Measurements from ENCODE around the gene EMILIN2. TPM values are rescaled to one million over a fixed set of nuclear protein-coding genes. Genes with fewer than 3 reads are reported as not detected.

Gene EMILIN2
- total RNA-seq, 2 experiments from 2014 or later: 0.15 to 1.4 TPM

DNA sequence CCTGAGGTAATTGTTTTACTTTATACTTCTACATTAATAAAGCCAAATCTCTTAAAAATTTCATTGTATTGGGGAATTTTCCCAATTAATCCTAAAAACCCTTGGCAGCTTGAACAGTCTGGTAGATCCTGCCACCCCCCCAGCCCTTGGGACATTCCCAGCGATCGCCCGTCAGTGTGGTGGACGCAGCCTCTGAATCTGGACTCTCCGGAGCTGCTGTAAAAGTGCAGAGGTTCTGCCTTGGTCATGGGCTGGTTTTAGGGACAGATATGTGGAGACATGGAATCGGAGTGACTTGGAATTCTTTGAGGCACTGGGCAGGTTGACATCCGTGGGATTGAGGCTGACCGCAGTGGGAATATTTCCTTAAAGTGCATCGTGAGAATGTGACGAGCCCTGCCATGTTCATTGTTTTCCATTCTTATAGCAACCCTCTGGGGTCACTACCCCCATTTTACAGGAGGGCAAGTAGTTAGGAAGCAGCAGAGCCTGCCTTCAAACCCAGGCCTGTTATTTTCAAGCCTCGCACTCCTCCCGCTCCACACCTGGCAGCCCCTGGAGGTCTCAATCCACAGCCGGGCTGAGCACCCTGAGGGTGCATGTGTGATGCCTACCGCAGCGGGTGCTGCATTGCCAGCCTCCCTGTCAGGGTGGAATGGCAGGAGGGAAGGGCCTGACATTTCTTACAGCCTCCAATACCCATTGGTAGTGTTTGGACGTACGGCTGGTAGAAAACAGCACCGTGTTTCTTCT, 6.5 kb downstream of the EMILIN2 start:
- TF ChIP-seq, protein P1, sequence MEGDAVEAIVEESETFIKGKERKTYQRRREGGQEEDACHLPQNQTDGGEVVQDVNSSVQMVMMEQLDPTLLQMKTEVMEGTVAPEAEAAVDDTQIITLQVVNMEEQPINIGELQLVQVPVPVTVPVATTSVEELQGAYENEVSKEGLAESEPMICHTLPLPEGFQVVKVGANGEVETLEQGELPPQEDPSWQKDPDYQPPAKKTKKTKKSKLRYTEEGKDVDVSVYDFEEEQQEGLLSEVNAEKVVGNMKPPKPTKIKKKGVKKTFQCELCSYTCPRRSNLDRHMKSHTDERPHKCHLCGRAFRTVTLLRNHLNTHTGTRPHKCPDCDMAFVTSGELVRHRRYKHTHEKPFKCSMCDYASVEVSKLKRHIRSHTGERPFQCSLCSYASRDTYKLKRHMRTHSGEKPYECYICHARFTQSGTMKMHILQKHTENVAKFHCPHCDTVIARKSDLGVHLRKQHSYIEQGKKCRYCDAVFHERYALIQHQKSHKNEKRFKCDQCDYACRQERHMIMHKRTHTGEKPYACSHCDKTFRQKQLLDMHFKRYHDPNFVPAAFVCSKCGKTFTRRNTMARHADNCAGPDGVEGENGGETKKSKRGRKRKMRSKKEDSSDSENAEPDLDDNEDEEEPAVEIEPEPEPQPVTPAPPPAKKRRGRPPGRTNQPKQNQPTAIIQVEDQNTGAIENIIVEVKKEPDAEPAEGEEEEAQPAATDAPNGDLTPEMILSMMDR (conservative IDR thresholded peaks at IDR 0.05; ENCODE audit: low read length): no peak
- TF ChIP-seq EZH2phosphoT487 (IDR thresholded peaks at IDR 0.05; ENCODE audit: borderline replicate concordance, low read depth, low read length): no peak
- no peaks in the 10 kb centered on the region for H3K9me3 ChIP-seq (ENCODE audit: low read length)
- no peak for DNase-seq (ENCODE audit: low spot score)
- H4K20me1 ChIP-seq (ENCODE audit: insufficient read depth, low read length): no peaks in the 10 kb centered on the region
- H3K36me3 ChIP-seq (ENCODE audit: insufficient read depth, low read length): no peaks in the 10 kb centered on the region
- no peaks in the 10 kb centered on the region for H3K79me2 ChIP-seq (ENCODE audit: insufficient read depth, low read depth, low read length)
- no peaks in the 10 kb centered on the region for H3K4me1 ChIP-seq (ENCODE audit: insufficient read depth, low read length, poor library complexity, severe bottlenecking)
- no peaks in the 10 kb centered on the region for H3K9me2 ChIP-seq (ENCODE audit: insufficient read depth, low read length)
- ChIA-PET POLR2A (no interaction called here), CTCF (ENCODE audit: unreplicated experiment) (no interaction called here)
- no peak overlapping the region for H3K4me2 ChIP-seq (ENCODE audit: low read length)
- no peak overlapping the region for H3K4me3 ChIP-seq (ENCODE audit: low read depth, low read length, poor library complexity, severe bottlenecking)
- no peak overlapping the region for H3K27ac ChIP-seq (ENCODE audit: low read depth, low read length, poor library complexity, severe bottlenecking)
- H2AFZ ChIP-seq (ENCODE audit: low read length): no peak overlapping the region
- BruUV-seq (replicated peaks): no TSS peak
- intact Hi-C loops (cut with micrococcal nuclease; ENCODE audit: unreplicated experiment): no loop called here

DNA sequence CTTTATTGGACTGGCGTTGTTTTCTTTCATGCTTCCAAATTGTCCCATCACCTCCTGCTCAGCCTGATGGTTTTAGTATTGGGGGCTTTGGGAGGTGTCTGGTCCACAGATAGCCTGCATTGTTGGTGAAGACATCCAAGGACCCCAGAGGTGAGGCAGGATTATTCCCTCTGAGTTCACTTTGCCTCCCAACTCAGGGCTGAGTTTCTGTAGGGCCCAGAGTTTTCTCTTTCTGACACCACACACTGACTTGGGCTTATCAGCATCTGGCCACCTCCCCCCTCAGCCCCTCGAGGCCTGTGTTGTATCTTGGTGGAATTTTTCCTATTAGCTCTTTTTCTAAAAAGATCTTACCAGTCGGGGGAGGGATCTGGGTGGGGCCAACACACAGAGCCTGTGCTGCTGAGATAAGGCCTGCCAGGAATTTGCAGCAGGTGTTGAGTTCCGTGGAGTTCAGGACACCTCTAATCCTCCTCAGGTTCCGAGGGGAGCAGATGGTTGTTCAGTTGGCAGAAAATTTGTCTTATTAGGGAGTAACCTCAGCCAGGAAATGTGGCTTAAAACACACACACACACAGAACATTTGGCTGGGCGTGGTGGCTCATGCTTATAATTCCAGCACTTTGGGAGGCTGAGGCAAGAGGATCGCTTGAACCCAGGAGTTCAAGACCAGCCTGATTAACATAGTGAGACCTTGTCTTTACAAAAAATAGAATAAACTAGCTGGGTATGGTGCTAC, 7.3 kb downstream of the EMILIN2 start:
- Histone ChIP-seq H2AFZ (ENCODE audit: low read length) (no peak overlapping the region), H3K4me2 (ENCODE audit: low read length) (no peak overlapping the region), H3K27ac (ENCODE audit: low read depth, low read length, poor library complexity, severe bottlenecking) (no peak overlapping the region), H4K20me1 (ENCODE audit: insufficient read depth, low read length) (no peaks in the 10 kb centered on the region), H3K36me3 (ENCODE audit: insufficient read depth, low read length) (no peaks in the 10 kb centered on the region), H3K9me2 (ENCODE audit: insufficient read depth, low read length) (no peaks in the 10 kb centered on the region), H3K4me1 (ENCODE audit: insufficient read depth, low read length, poor library complexity, severe bottlenecking) (no peaks in the 10 kb centered on the region), H3K79me2 (ENCODE audit: insufficient read depth, low read depth, low read length) (no peaks in the 10 kb centered on the region), H3K4me3 (ENCODE audit: low read depth, low read length, poor library complexity, severe bottlenecking) (no peak overlapping the region), H3K9me3 (ENCODE audit: low read length) (no peaks in the 10 kb centered on the region)
- no peak for TF ChIP-seq EZH2phosphoT487 (IDR thresholded peaks at IDR 0.05; ENCODE audit: borderline replicate concordance, low read depth, low read length)
- TF ChIP-seq, protein P1 (conservative IDR thresholded peaks at IDR 0.05; ENCODE audit: low read length): no peak
- CTCF ChIA-PET (ENCODE audit: unreplicated experiment): no interaction called here
- BruUV-seq (replicated peaks): no TSS peak
- DNase-seq (ENCODE audit: low spot score): no peak
- POLR2A ChIA-PET: interaction anchor here (0.5 to 0.9 kb wide), 3 partner anchors 27 to 888 kb away, joined by 3 read pairs; no protein-coding TSS in a partner anchor
- intact Hi-C loops (cut with micrococcal nuclease; ENCODE audit: unreplicated experiment): no loop called here
